Testis (tissue), 2 donors: ENCODE results near the gene DRGX.

Experiments used
- CTCF ChIP-seq, 3 experiments: fragments of 450-650 bp in 2 of 3; fragments of 200-600 bp in 1 of 3; sonication (generic) in 1 of 3; IDR thresholded peaks; one replicate each; pipeline ENCODE4 v1.5.1; 2016 to 2019; ENCODE audit warnings: antibody characterized with exemption in 3 of 3, mild to moderate bottlenecking in 2 of 3, moderate library complexity in 1 of 3
- POLR2A ChIP-seq: fragments of 450-650 bp; IDR thresholded peaks from one replicate; pipeline ENCODE4 v1.6.1; 2017; ENCODE audit warnings: antibody characterized with exemption, mild to moderate bottlenecking, moderate library complexity

GRCh38 chr10:49404321-49404878, 8.5 kb upstream of the DRGX start:
- no peak for TF ChIP-seq CTCF (IDR thresholded peaks at IDR 0.05)
- no peak for TF ChIP-seq POLR2A
